NB4 (cell line): ENCODE measurements around the gene PDE1A.

Experiments
- MYC ChIP-seq: IDR thresholded peaks from 2 replicates; pipeline ENCODE4 v1.6.1; 2011; ENCODE audit warnings: low read depth, low read length
- POLR2A ChIP-seq: IDR thresholded peaks from 2 replicates; pipeline ENCODE4 v1.6.1; 2011; ENCODE audit warnings: mild to moderate bottlenecking; ENCODE audit not compliant: insufficient read length; ENCODE audit errors: extremely low read depth
- TF ChIP-seq, protein P1 (sequence below): IDR thresholded peaks from one replicate; pipeline ENCODE4 v1.5.1; 2012; ENCODE audit warnings: low read depth, low read length
- TF ChIP-seq, protein P2 (sequence below): IDR thresholded peaks from 2 replicates; pipeline ENCODE4 v1.6.1; 2011; ENCODE audit warnings: low read depth, low read length

DNA sequence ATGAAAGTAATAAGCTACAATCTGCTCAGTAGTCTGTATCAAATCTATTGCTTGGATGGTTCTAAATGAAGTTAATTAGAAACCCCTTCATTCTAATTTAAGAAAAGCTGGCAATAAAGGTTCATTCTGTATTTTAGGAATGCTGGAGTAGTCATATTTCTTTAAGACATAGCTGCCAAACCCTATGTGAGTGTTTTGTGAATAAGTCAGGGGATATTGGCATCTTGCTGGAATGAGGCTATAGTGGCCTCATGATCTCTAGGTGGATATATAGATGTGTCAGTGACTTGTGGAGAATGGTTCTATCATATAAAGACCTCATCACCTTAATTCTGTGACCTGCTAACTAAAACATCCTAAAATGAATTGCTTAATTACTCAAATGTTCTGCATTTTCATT is 196.3 kb downstream of the PDE1A start:
- TF ChIP-seq, protein P1, sequence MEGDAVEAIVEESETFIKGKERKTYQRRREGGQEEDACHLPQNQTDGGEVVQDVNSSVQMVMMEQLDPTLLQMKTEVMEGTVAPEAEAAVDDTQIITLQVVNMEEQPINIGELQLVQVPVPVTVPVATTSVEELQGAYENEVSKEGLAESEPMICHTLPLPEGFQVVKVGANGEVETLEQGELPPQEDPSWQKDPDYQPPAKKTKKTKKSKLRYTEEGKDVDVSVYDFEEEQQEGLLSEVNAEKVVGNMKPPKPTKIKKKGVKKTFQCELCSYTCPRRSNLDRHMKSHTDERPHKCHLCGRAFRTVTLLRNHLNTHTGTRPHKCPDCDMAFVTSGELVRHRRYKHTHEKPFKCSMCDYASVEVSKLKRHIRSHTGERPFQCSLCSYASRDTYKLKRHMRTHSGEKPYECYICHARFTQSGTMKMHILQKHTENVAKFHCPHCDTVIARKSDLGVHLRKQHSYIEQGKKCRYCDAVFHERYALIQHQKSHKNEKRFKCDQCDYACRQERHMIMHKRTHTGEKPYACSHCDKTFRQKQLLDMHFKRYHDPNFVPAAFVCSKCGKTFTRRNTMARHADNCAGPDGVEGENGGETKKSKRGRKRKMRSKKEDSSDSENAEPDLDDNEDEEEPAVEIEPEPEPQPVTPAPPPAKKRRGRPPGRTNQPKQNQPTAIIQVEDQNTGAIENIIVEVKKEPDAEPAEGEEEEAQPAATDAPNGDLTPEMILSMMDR, result no peak
- TF ChIP-seq POLR2A, result no peak
- TF ChIP-seq, protein P2, sequence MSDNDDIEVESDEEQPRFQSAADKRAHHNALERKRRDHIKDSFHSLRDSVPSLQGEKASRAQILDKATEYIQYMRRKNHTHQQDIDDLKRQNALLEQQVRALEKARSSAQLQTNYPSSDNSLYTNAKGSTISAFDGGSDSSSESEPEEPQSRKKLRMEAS, result no peak
- no peak for TF ChIP-seq MYC
